Measurements from ENCODE around the gene SETDB1.

SETDB1 gene

DNA sequence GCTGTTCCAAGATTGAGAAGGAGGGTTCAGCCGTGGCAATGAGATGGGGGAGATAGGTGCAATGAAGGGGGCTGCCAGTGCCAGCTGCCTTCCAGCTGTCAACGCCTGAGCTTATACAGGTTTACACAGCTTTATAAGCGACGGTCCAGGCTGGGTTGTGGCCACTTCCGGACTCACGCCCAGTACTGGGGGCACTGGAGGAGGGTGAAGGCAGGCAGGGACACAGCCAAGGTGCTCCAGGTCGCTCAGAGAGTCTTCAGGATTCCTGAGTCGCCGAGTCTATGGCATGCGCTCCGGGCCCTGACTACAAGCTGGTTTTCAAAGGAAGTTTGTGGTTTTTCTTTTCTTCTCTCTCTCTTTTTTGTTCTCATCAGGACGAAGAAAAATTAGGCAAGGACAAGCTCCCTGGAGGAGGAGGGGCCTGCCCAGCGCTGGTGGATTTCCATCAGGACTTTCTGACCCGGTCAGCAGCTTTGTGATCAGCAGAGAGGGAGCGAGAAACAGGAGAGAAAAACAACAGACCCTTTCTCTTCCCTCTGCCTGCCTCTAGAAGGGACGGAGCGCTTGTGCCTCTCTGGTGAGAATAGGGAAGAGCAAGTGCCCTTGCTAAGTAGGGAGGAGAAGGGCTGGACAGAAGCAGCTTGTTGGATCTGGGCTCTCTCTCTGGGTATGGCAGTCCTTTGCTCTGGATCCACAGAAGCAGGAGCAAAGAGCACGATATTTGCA lies 80.3 kb downstream of the SETDB1 start, which contains the start of gene MINDY1:
Gene MINDY1 (minus strand): TSS at position 576 of the 726 bp plus-strand sequence. CDS start 4,285 bp downstream, outside the sequence.
- no peak for DNase-seq

DNA sequence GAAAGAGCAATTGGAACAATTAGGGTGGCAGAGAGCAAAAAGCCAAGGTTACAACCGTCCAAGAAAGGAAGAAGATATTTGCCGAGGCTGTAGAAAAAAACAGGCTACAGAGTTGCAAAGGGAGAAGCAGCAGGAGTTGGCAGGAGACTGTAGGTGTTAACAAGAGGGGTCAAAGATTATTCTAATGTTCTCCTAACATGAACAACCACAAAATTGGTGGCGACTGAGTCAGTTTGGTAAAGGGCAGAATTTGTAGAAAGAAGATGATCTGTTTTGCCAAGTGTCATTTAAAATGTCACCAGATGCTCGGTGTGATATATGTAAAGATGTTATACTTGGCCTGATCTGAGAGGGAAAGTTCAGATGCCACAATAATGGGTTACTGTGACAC lies 81.7 kb downstream of the SETDB1 start:
- DNase-seq: no peak

DNA sequence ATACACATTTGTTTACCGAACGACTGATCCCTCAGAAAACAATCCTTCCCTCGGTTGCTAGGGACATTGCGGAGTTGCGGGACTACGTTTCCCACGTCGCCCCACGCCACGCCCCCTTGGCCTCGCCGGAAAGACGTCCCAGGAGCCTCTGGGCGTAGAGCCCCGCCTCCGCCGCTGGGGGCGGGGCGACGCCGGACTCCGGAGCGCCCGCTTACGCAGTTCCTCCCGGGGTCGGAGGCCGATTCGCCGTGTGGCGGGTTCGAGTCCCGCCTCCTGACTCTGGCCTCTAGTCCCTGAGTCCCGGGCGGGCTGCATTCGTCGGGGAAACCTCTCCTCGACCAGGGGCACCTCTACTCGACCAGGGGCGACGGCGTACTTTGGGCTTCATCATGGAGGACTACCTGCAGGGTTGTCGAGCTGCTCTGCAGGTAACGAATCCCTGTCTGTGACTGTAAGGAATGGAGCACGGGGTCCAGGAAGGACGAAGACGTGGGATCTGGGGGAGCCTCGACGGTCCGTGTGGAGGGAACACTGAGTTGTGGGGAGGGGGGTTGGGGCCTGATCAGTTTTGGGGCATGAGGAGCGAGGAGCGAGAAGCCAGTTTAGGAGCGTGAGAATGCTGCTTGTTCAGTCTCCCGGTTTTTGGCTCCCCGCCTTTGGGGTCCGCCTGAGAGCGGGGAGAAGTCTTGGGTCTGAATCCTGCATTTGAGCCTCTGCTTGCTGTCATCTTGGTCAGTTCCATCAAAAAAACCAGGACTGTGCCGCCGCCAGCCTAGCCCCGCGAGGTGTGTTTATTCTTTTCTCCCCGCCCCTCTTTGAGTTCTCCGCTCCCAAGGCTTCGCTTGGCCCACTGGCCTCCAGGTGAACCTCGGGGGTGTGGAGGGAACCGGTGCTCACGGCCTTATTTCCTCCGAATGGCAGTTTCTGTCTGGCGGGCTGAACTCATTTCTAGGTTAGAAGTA lies 82.4 kb downstream of the SETDB1 start, which contains the start of gene PRUNE1:
Gene PRUNE1 (plus strand): TSS at position 206 of the 962 bp plus-strand sequence. CDS start 184 bp downstream, at position 390.
- DNase-seq: peak; percentile 87 to 94 (median 88)

GRCh38 chr1:151009206-151009587 lies 83.0 kb downstream of the SETDB1 start:
- no peak for DNase-seq

- no peak for DNase-seq
Measured at GRCh38 chr1:151009674-151010345, 83.6 kb downstream of the SETDB1 start.

DNA sequence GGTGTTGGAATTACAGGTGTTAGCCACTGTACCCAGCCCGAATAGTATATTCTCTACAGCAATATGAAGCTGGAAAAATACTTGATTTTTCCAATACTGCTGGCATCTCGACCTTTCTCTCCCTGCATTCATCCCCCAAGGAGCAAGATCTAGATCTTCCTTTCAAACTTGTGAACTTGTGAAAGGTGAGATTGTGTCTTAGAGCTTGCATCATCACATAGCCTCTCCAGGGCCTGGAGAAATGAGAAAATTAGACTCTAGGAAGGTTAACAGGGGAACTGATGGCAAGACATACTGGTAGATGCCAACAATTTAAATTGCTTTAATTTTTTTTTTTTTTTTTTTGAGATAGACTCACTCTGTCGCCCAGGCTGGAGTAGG lies 84.2 kb downstream of the SETDB1 start:
- DNase-seq: no peak

GRCh38 chr1:151011154-151011850 lies 85.1 kb downstream of the SETDB1 start:
- DNase-seq: no peak

DNA sequence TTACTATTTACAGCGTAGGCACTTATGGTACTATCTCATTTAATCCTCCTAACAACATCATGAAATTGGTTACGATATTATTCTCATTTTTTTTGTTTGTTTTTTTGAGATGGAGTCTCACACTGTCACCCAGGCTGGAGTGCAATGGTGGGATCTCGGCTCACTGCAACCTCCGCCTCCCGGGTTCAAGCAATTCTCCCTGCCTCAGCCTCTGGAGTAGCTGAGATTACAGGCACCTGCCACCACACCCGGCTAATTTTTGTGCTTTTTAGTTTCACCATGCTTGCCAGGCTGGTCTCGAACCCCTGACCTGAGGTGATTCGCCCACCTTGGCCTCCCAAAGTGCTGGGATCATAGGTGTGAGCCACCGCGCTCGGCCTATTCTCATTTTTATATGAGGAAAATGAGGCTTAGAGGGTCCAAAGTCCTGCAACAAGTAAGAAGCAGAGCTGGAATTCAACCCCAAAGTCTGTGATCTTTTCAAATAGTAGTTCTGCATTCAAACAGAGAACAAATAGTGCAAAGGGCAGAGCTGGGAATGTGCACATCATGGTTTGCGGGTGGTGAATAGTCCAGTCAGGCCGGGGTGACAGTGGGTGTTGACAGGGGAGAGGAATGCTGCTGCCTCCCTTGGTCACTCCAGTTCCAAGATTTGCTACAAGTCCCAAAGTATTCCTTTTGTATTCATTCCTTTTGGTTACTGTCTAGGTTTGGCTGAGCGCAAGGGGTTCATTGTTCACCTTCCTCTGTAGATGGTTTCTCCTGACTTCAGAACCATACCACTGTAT lies 86.7 kb downstream of the SETDB1 start:
- no peak for DNase-seq

DNA sequence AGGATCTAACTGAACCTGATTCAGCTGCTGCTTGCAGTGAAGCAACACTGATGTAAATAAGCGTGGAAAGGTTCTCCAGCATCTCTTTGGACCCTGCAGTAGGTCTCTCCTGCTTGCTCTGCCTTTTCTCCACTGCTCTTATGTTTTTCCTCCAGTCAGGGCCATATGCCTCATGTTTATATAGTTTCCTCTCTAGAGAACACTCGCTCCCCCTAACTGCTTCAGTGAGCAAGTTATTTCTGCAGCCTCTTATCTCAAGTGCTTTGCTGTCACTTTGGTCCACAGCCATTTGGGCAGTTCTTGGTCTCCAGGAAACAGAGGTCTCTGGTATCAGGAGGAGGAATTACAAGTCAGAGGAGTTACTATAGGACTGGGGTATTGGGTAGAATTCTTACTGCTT lies 87.4 kb downstream of the SETDB1 start:
- DNase-seq: no peak
